Fibroblast of villous mesenchyme (primary cell): ENCODE measurements around the gene ACTA2. TPM values are rescaled to one million over a fixed set of nuclear protein-coding genes. Genes with fewer than 3 reads are reported as not detected.
A peak's percentile ranks its signal among the peaks of the same experiment; 100 is the strongest.
"Not testable (repeated sequence)": the region's sequence is repeated elsewhere in the genome, so short reads cannot be mapped to it uniquely, and the experiment has no call there.

ENCODE experiments used
- DNase-seq: peaks from one replicate; pipeline ENCODE4 v3.0.0-alpha.2; 2010; ENCODE audit warnings: low read depth
- H3K4me3 ChIP-seq: 2 replicates; pipeline ENCODE4 v1.5.1; 2011; ENCODE audit warnings: low read depth, mild to moderate bottlenecking, low read length
- CTCF ChIP-seq: IDR thresholded peaks from 2 replicates; pipeline ENCODE4 v1.5.1; 2012; ENCODE audit warnings: low read depth, mild to moderate bottlenecking, low read length; ENCODE audit not compliant: insufficient read depth
- total RNA-seq: library from RNA; depleted of rRNA; stranded (reverse); fragments of >200 nt; gene quantifications from 2 replicates; pipeline ENCODE4 v1.2.3, GENCODE V29; 2012

ACTA2 gene
- total RNA-seq, 1 donor, result 2,403 TPM

DNA sequence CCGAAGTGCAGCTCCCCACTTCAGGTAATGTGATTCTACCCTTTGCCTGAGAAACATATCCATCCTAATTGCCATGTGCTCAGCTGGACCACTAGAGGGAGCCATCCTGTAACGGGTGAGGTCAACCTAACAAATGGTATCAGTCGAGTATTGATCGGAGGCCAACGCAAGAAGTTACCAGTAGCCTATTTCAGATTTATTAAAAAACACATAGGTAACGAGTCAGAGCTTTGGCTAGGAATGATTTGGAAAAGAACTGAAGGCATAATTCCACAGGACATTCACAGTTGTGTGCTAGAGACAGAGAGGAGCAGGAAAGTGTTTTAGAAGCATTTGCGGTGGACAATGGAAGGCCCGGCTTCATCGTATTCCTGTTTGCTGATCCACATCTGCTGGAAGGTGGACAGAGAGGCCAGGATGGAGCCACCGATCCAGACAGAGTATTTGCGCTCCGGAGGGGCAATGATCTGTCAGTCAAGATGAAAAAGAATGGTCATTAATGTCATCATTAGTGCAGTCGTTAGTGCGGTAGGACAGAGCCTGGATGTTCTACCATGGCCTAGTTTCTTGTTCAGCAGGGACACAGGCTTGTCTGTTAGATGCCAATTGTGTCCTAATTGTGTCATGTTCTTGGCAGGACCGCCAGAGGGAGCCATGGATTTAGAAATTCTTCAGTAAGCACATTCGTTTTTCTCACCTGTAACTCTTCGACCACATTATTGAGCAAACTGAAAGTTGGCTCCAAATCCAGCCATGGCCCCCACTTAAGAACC lies 17.5 kb downstream of the ACTA2 start:
- TF ChIP-seq CTCF, result peak; percentile 90
- peak; percentile 87 for DNase-seq
- no peak overlapping the region for H3K4me3 ChIP-seq

GRCh38 chr10:88933564-88933963 lies 19.0 kb downstream of the ACTA2 start:
- no peak for TF ChIP-seq CTCF
- H3K4me3 ChIP-seq, result no peak overlapping the region
- no peak for DNase-seq

DNA sequence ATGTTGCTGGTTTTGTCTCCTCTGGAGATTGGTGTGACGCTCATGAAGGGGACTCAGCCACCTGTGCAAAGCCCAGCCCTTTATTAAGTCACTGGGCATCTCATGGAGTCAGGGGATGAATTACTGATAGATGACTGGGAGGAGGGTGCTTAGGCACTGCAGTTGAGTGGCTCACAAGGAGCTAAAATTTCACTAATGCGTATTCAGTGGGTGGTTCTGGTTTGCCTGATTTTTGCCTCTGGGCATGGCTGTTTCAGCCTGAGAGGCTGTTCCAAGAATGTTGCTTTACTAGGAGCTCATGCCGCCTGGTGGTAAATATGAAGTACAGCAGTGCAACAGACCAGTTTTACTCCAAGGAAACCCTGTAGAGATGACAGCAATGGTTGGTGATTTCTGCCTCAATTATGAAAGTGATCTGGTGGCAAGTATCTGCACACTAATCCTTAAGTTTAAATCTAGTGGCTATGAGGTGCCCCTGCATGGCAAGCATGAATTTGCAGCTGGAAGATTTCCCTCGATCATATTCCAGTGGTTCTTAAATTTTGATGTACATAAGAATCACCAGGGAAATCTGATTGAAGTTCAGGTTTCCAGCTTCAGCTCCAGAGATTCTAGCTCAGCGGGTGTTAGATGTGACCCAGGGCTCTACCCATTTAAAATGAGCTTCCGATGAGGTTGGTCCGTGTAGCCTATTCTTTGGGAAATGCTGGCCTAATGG lies 19.9 kb downstream of the ACTA2 start:
- no peak overlapping the region for H3K4me3 ChIP-seq
- peak; percentile 89 for DNase-seq
- TF ChIP-seq CTCF, result peak; percentile 94

DNA sequence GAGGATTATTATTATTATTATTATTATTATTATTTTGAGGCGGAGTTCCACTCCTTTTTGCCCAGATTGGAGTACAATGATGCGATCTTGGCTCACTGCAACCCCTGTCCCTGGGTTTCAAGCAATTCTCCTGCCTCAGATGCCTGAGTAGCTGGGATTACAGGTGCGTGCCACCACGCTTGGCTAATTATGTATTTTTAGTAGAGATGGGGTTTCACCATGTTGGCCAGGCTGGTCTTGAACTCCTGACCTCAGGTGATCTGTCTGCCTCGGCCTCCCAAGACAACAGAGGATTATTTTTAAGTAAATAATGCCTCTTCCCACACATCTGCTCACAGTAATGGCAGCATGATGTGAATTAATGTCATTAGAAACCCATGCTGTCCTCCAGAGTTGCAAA lies 20.5 kb downstream of the ACTA2 start:
- H3K4me3 ChIP-seq, DNase-seq: not testable (repeated sequence)

- H3K4me3 ChIP-seq, result no peak overlapping the region
Observed at GRCh38 chr10:88931548-88931947, 21.0 kb downstream of the ACTA2 start.

DNA sequence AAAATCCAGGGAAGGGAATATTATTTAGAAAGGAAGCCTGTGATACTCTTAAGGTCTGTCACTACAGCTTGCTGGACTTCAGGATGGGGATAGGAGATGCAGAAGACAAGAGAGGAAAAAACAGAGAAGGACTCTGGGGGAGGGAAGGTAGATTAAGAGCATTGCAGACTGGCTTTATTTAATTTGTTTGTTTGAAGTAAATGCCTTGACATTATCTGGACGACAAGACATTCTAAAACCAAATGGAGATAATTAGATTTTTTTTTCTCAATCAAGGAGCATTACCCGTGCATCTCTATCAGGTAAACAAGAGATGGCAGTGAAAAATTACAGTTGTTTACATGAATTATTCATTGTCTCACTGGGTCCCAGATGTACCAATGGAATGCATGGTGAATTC lies 24.3 kb downstream of the ACTA2 start:
- H3K4me3 ChIP-seq, result no peak overlapping the region
- no peak for TF ChIP-seq CTCF
- DNase-seq, result no peak

More at GRCh38 chr10:88931548-88931947, 21.0 kb downstream of the ACTA2 start:
- no peak for DNase-seq
- no peak for TF ChIP-seq CTCF

DNA sequence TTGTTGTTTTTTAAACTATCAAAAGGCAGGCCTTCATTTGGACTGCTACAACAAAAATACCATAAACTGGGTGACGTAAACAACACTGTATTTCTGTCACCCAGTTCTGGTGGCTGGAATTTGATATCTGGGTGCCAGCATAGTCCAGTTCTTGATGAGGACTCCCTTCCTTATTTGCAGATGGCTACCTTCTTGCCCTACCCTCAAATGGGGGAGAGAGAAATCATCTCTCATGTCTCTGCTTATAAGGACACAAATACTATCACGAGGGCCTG lies 25.2 kb downstream of the ACTA2 start:
- H3K4me3 ChIP-seq, result no peak overlapping the region
- no peak for TF ChIP-seq CTCF
- DNase-seq, result no peak
